DND-41 (cell line): Measurements from ENCODE around the gene IPCEF1.

ENCODE experiments used
- EZH2 ChIP-seq: IDR thresholded peaks from 3 replicates; pipeline ENCODE4 v1.6.1; 2012; ENCODE audit warnings: borderline replicate concordance, low read depth, mild to moderate bottlenecking, moderate library complexity, low read length, inconsistent platforms; ENCODE audit not compliant: severe bottlenecking
- TF ChIP-seq, protein P1 (sequence below): IDR thresholded peaks from 2 replicates; pipeline ENCODE4 v1.5.1; 2012; ENCODE audit warnings: borderline replicate concordance, low read length, moderate library complexity, mild to moderate bottlenecking; ENCODE audit not compliant: poor library complexity, severe bottlenecking; ENCODE audit errors: extremely low read depth

DNA sequence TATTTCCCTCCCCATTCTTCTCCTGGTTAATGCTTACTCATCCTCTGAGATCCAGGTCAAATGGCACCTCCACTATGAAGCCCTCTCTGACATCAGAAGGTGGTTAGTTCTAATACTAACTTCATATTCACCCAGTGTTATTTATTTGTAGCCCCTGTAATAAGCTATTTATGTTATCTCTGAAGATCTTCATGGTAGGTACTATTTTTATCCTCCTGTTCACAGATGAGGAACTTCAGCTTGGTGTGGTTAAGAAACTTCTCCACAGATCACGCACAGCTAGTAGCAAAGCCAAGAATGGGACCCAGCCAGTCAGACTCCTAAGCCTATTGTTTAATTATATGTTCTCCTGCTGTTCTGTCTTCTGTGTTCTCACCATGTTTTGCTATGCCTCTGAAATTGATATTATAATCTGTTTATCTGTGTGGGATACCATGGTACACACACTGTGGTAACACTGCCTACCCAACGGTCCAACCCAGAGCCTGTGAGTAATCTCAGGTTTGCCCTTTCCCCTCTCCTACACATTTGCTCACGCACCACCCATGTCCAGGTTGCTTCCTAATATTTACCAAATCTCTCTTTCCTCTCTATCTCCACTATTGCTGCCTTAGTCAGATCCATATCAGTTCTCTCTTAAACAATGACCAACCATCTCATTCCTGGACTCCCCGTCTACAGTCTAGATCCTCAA lies 98.4 kb downstream of the IPCEF1 start:
- TF ChIP-seq, protein P1, sequence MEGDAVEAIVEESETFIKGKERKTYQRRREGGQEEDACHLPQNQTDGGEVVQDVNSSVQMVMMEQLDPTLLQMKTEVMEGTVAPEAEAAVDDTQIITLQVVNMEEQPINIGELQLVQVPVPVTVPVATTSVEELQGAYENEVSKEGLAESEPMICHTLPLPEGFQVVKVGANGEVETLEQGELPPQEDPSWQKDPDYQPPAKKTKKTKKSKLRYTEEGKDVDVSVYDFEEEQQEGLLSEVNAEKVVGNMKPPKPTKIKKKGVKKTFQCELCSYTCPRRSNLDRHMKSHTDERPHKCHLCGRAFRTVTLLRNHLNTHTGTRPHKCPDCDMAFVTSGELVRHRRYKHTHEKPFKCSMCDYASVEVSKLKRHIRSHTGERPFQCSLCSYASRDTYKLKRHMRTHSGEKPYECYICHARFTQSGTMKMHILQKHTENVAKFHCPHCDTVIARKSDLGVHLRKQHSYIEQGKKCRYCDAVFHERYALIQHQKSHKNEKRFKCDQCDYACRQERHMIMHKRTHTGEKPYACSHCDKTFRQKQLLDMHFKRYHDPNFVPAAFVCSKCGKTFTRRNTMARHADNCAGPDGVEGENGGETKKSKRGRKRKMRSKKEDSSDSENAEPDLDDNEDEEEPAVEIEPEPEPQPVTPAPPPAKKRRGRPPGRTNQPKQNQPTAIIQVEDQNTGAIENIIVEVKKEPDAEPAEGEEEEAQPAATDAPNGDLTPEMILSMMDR, result no peak
- no peak for TF ChIP-seq EZH2
